NB4 (cell line): ENCODE measurements around the gene GPR39.

Experiments
- CTCF ChIP-seq: IDR thresholded peaks from one replicate; pipeline ENCODE4 v1.5.1; 2012; ENCODE audit warnings: low read depth, low read length
- MAX ChIP-seq: IDR thresholded peaks from 2 replicates; pipeline ENCODE4 v1.6.1; 2011; ENCODE audit warnings: low read depth, low read length
- MYC ChIP-seq: IDR thresholded peaks from 2 replicates; pipeline ENCODE4 v1.6.1; 2011; ENCODE audit warnings: low read depth, low read length
- POLR2A ChIP-seq: IDR thresholded peaks from 2 replicates; pipeline ENCODE4 v1.6.1; 2011; ENCODE audit warnings: mild to moderate bottlenecking; ENCODE audit not compliant: insufficient read length; ENCODE audit errors: extremely low read depth

- no peak for TF ChIP-seq POLR2A
- no peak for TF ChIP-seq CTCF
- no peak for TF ChIP-seq MAX
- TF ChIP-seq MYC: no peak
These were observed 260.4 kb downstream of the GPR39 start for GRCh38 chr2:132676999-132677398.
